HUDEP-2 (cell line): ENCODE results near the gene TSPAN1.
"Not testable (repeated sequence)": the region's sequence is repeated elsewhere in the genome, so short reads cannot be mapped to it uniquely, and the experiment has no call there.

Experiments used
- DNase-seq, 76 experiments: peaks; one replicate each; lab custom pipeline; 2025; ENCODE audit not compliant: unreplicated experiment in 76 of 76; lab: John Stamatoyannopoulos, UW

The TSPAN1 gene

GRCh38 chr1:46205791-46206190 is 30.9 kb downstream of the TSPAN1 start:
- DNase-seq: no peak

GRCh38 chr1:46206399-46206798 is 31.5 kb downstream of the TSPAN1 start:
- no peak for DNase-seq

DNA sequence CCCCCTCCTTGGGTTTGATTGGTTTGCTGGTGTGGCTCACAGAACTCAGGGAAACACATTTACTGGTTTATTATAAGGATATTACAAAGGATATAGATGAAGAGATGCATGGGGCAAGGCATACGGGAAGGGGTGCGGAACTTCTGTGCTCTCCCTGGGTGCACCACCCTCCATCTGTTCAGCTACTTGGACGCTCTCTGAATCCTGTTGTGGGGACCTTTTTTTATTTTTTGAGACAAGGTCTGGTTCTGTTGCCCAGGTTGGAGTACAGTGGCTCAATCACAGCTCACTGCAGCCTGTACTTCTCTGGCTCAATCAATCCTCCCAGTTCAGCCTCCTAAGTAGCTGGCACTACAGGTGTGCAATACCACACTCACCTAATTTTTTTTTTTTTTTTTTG is 35.7 kb downstream of the TSPAN1 start:
- DNase-seq: no peak

DNA sequence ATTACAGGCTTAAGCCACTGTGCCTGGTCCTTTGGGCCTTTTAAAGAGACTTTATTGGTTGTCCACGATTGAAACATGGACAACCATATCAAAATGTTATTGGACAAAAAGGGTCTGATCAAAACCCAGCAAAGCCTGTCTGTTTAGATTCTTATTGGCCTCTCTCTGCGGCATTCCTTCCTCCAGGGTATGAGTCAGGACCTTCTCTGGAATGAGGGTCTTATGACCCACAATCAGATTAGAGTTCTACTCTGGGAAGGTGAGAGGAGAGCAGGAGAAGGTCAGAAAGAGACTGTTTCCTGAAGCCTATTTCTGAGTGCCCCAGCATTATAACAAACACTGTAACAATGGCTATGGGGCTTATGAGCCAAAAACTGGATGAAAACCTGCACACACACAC is 36.2 kb downstream of the TSPAN1 start:
- DNase-seq: no peak

DNA sequence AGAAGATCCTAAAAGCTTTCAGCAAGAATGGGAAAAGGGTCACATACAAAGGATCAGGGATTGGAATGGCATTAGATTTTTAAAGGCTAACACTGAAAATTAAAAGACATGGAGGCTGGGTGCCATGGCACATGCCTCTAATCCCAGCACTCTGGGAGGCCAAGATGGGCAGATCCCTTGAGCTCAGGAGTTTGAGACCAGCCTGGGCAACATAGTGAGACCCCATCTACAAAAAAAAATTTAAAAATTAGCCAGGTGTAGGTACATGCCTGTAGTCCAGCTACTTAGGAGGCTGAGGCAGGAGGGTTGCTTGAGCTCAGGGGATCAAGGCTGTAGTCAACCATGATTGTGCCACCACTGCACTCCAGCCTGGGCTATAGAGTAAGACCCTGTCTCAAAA is 40.6 kb downstream of the TSPAN1 start:
- no peak for DNase-seq

DNA sequence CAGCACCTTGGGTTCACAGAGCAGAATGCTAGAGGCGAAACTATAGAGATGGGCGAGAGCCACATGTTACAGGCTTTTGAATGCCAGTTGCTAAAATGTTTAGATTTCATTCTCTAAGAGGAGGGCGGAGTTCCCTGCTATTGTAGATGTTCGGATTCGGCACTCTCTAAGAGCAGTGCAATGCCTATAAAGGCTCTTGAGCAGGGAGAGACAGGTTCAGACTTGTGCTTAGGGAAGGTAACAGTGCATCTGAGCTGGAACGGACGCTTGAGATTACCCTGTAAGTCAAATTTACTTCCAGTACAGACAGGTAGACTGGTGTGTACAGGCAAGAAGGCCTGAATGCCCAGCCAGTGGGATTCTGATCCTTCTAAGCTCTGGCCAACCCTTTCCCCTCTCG is 43.6 kb downstream of the TSPAN1 start:
- no peak for DNase-seq

DNA sequence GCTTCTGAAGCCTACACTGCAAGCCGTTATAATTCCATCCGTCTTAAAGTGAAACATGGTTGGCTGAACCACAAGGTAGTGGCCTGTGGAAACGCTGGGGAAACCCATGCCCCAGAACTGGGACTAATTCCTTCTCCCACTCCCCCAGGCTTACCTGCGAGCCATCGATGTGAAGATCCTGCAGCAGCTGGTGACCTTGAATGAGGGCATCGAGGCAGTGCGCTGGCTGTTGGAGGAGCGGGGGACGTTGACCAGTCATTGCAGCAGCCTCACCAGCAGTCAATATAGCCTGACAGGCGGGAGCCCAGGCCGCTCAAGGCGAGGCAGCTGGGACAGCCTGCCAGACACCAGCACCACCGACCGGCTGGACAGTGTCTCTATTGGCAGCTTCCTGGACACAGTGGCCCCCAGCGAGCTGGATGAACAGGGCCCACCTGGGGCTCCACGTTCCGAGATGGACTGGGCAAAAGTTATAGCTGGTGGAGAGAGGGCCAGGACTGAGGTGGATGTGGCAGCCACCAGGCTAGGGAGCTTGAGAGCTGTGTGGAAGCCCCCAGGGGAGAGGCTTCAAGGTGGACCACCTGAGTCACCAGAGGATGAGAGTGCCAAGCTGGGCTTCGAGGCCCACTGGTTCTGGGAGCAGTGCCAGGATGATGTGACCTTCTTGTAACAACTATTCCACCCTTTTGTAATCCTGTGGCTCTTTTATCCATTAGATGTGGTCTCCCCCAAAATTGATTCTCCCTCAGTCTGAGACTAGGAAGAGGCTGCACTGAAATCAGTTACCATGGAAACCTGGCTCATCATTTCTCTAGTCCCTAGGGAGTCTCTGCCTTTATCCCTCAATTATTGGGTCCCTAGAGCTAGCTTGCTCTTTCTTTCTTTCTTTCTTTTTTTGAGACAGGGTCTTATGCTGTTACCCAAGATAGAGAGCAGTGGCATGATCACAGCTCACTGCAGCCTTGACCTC is 44.9 kb downstream of the TSPAN1 start:
- DNase-seq: no peak

- DNase-seq: no peak
Observed at GRCh38 chr1:46220808-46221207, 45.9 kb downstream of the TSPAN1 start.

DNA sequence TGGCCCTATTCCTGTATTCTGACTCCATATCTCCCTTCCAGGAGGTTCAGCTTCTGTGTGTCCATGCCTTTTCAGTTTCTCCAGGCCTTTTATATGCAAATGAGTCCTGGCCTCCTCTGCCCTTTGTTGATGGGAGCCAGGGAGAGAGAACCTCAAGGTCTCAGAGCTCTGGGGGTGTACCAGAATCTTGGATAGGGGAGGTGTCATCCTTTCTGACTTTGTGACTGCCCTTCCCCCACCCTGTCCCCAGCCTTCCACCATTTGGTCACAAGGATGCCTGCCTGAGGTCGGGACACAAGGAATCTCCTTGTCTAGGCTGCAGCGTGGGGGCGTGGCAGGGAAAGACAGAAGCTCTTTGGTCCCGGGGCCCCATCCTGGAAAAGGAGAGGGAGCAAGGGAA is 46.9 kb downstream of the TSPAN1 start:
- DNase-seq: no peak

- DNase-seq: not testable (repeated sequence)
Observed at GRCh38 chr1:46223055-46223454, 48.2 kb downstream of the TSPAN1 start.

DNA sequence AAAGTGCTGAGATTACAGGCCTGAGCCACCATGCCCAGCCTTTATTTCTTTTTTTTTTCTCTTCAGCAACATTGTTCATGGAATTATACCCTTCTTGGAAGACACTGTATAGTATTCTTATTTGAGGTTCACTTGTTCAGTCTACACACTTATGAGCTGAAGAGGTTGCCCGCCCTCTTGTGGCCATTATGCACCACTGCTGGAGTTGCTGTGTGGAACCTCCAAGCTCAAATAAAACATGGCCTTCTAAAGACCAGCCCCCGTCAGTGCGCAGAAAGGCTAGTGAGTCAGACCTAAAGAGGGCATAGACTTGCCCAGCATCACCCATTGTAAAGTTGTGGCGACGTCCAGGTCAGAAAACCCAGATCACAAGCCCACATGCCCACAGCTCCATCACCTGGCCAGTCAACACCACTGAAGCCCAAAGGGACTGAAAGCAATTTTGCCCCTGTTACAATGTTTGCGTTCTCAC is 48.6 kb downstream of the TSPAN1 start:
- DNase-seq: peak in 62 of 76 experiments; percentile 5 to 70 (median 36)

GRCh38 chr1:46224966-46225365 is 50.1 kb downstream of the TSPAN1 start:
- no peak for DNase-seq

GRCh38 chr1:46231231-46231630 is 56.3 kb downstream of the TSPAN1 start:
- DNase-seq: not testable (repeated sequence)
